NT2/D1 (cell line): ENCODE measurements around the gene TMEM234.

ENCODE experiments used
- DNase-seq: peaks from one replicate; pipeline ENCODE4 v3.0.0-alpha.2; 2011; ENCODE audit warnings: low read depth, low spot score
- H3K27me3 ChIP-seq: 2 replicates; pipeline ENCODE4 v1.6.0; 2011; ENCODE audit warnings: mild to moderate bottlenecking; ENCODE audit not compliant: insufficient read length, insufficient read depth
- H3K36me3 ChIP-seq: 2 replicates; pipeline ENCODE4 v1.6.1; 2011; ENCODE audit warnings: mild to moderate bottlenecking, low read length, mixed read lengths; ENCODE audit not compliant: insufficient read depth, insufficient read length
- H3K4me1 ChIP-seq: 2 replicates; pipeline ENCODE4 v1.5.1; 2011; ENCODE audit not compliant: insufficient read depth, insufficient read length
- H3K4me3 ChIP-seq: 2 replicates; pipeline ENCODE4 v1.5.1; 2011; ENCODE audit warnings: low read depth; ENCODE audit not compliant: insufficient read length
- H3K9ac ChIP-seq: 2 replicates; pipeline ENCODE4 v1.6.0; 2011; ENCODE audit warnings: low read depth; ENCODE audit not compliant: insufficient read length
- H3K9me3 ChIP-seq: 2 replicates; pipeline ENCODE4 v1.5.1; 2011; ENCODE audit warnings: mild to moderate bottlenecking, low read length; ENCODE audit not compliant: insufficient read depth
- SUZ12 ChIP-seq: IDR thresholded peaks from 2 replicates; pipeline ENCODE4 v1.6.1; 2011; ENCODE audit not compliant: insufficient read length, insufficient read depth; ENCODE audit errors: extremely low read depth
- YY1 ChIP-seq: IDR thresholded peaks from 2 replicates; pipeline ENCODE4 v1.6.1; 2011; ENCODE audit not compliant: insufficient read length, insufficient read depth
- ZNF274 ChIP-seq: IDR thresholded peaks from 2 replicates; pipeline ENCODE4 v1.6.1; 2011; ENCODE audit warnings: mild to moderate bottlenecking, low read depth, low read length

TMEM234 gene

GRCh38 chr1:32201011-32201855, 20.9 kb downstream of the TMEM234 start:
- H3K9me3 ChIP-seq, result no peaks in the 10 kb centered on the region
- H3K9ac ChIP-seq, result peak overlapping the region; percentile 82
- peaks cover 42% of the 10 kb centered on the region for H3K36me3 ChIP-seq
- H3K4me1 ChIP-seq, result peaks cover 47% of the 10 kb centered on the region
- H3K27me3 ChIP-seq, result peaks cover 4% of the 10 kb centered on the region
- TF ChIP-seq ZNF274 (no peak), SUZ12 (no peak), YY1 (no peak)
- DNase-seq, result no peak
- H3K4me3 ChIP-seq, result peak overlapping the region; percentile 64

- peaks cover 4% of the 10 kb centered on the region for H3K27me3 ChIP-seq
- peak; percentile 79 for DNase-seq
- peak within 1 kb of the TSS; percentile 64 for H3K4me3 ChIP-seq
- peaks cover 50% of the 10 kb centered on the region for H3K36me3 ChIP-seq
- peaks cover 46% of the 10 kb centered on the region for H3K4me1 ChIP-seq
- H3K9me3 ChIP-seq, result no peaks in the 10 kb centered on the region
- H3K9ac ChIP-seq, result peak within 1 kb of the TSS; percentile 82
- TF ChIP-seq SUZ12 (no peak), YY1 (no peak), ZNF274 (no peak)
Observed at GRCh38 chr1:32200226-32201010, 21.7 kb downstream of the TMEM234 start, which contains the start of gene CCDC28B. CCDC28B (plus strand) TSS chr1:32200595; CDS start chr1:32201936, 1,341 bp downstream.

GRCh38 chr1:32199717-32200072, 22.5 kb downstream of the TMEM234 start:
- Histone ChIP-seq H3K4me3 (peak overlapping the region; percentile 64), H3K27me3 (peaks cover 4% of the 10 kb centered on the region), H3K9me3 (no peaks in the 10 kb centered on the region), H3K36me3 (peaks cover 54% of the 10 kb centered on the region), H3K9ac (peak overlapping the region; percentile 82), H3K4me1 (peaks cover 43% of the 10 kb centered on the region)
- no peak for DNase-seq
- TF ChIP-seq ZNF274 (no peak), YY1 (no peak), SUZ12 (no peak)

GRCh38 chr1:32199043-32199716, 23.0 kb downstream of the TMEM234 start:
- peaks cover 43% of the 10 kb centered on the region for H3K4me1 ChIP-seq
- TF ChIP-seq ZNF274, result no peak
- TF ChIP-seq SUZ12, result no peak
- TF ChIP-seq YY1, result no peak
- H3K4me3 ChIP-seq, result no peak overlapping the region
- H3K36me3 ChIP-seq, result peaks cover 55% of the 10 kb centered on the region
- no peaks in the 10 kb centered on the region for H3K9me3 ChIP-seq
- H3K9ac ChIP-seq, result peak overlapping the region; percentile 82
- peaks cover 1% of the 10 kb centered on the region for H3K27me3 ChIP-seq
- no peak for DNase-seq

GRCh38 chr1:32198237-32199042, 23.7 kb downstream of the TMEM234 start:
- peaks cover 56% of the 10 kb centered on the region for H3K36me3 ChIP-seq
- H3K9me3 ChIP-seq, result no peaks in the 10 kb centered on the region
- no peak overlapping the region for H3K9ac ChIP-seq
- no peak for TF ChIP-seq YY1
- TF ChIP-seq ZNF274, result no peak
- no peak for TF ChIP-seq SUZ12
- H3K4me3 ChIP-seq, result no peak overlapping the region
- no peak for DNase-seq
- peaks cover 43% of the 10 kb centered on the region for H3K4me1 ChIP-seq
- no peaks in the 10 kb centered on the region for H3K27me3 ChIP-seq

GRCh38 chr1:32197837-32198236, 24.3 kb downstream of the TMEM234 start:
- Histone ChIP-seq H3K36me3 (peaks cover 62% of the 10 kb centered on the region), H3K9ac (no peak overlapping the region), H3K4me3 (no peak overlapping the region), H3K27me3 (no peaks in the 10 kb centered on the region), H3K4me1 (peaks cover 43% of the 10 kb centered on the region), H3K9me3 (no peaks in the 10 kb centered on the region)
- DNase-seq, result no peak
- no peak for TF ChIP-seq ZNF274
- TF ChIP-seq SUZ12, result no peak
- no peak for TF ChIP-seq YY1

GRCh38 chr1:32197074-32197473, 25.1 kb downstream of the TMEM234 start:
- H3K9me3 ChIP-seq, result no peaks in the 10 kb centered on the region
- peaks cover 41% of the 10 kb centered on the region for H3K4me1 ChIP-seq
- DNase-seq, result no peak
- H3K27me3 ChIP-seq, result no peaks in the 10 kb centered on the region
- peaks cover 69% of the 10 kb centered on the region for H3K36me3 ChIP-seq
- H3K4me3 ChIP-seq, result no peak overlapping the region
- no peak overlapping the region for H3K9ac ChIP-seq
- no peak for TF ChIP-seq YY1
- no peak for TF ChIP-seq ZNF274
- TF ChIP-seq SUZ12, result no peak
